Activated naive CD8-positive, alpha-beta T cell (primary cell): Measurements from ENCODE around the gene SAMMSON.

Source experiments
- H3K27ac Mint-ChIP-seq: one replicate; pipeline ENCODE4 v1.8.0; 2021; ENCODE audit warnings: mixed read lengths
- H3K27me3 Mint-ChIP-seq: one replicate; pipeline ENCODE4 v1.8.0; 2021; ENCODE audit warnings: mixed read lengths
- H3K36me3 Mint-ChIP-seq: one replicate; pipeline ENCODE4 v1.8.0; 2021; ENCODE audit warnings: mixed read lengths
- H3K4me1 Mint-ChIP-seq: one replicate; pipeline ENCODE4 v1.8.0; 2021; ENCODE audit warnings: low read depth, mixed read lengths
- H3K4me3 Mint-ChIP-seq: one replicate; pipeline ENCODE4 v1.8.0; 2021; ENCODE audit warnings: mild to moderate bottlenecking, mixed read lengths
- H3K9me3 Mint-ChIP-seq: one replicate; pipeline ENCODE4 v1.8.0; 2021; ENCODE audit warnings: low read depth, mixed read lengths

Gene SAMMSON

DNA sequence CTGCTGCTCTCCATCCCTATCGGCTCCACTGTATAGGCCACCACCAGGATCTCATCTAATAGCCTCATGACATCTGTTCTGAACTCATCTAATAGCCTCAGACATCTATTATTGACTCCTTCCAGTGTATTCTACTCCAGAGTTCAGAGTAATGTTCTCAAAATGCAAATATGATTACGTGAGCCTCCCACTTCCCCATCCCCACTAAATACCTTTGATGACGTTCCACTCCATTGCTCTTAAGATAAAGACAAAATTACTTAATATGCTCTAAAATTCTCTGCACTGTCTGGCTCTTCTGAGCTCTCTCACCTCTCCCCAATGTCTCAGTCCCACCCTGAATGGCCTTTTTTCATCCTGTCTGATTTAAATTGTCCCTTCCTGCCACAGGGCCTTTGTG is 94.7 kb downstream of the SAMMSON start:
- H3K4me1 Mint-ChIP-seq: no peaks in the 10 kb centered on the region
- no peaks in the 10 kb centered on the region for H3K9me3 Mint-ChIP-seq
- H3K27me3 Mint-ChIP-seq: peaks cover 1% of the 10 kb centered on the region
- H3K4me3 Mint-ChIP-seq: no peak overlapping the region
- no peak overlapping the region for H3K27ac Mint-ChIP-seq
- no peaks in the 10 kb centered on the region for H3K36me3 Mint-ChIP-seq

DNA sequence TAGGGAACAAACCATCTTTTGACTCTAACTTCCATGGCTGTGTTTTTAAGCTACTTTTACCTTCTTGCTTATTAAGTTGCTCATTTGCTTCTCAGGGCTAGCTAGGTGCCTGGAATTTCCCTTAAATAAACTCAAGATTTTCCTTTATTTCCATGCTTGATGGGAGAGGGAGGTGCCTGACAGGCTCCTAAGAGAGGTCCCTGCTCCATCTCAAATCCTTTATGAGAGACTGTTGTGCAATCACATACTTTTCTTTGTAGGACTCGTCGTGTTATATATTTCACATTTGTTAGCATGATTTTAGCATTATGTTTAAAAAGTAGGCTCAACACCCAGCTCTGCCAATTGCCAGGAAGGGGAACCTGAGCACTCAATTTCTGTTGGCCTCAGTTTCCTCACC is 95.7 kb downstream of the SAMMSON start:
- Mint-ChIP-seq H3K4me3 (no peak overlapping the region), H3K27ac (no peak overlapping the region), H3K27me3 (peaks cover 1% of the 10 kb centered on the region), H3K36me3 (no peaks in the 10 kb centered on the region), H3K9me3 (no peaks in the 10 kb centered on the region), H3K4me1 (no peaks in the 10 kb centered on the region)

DNA sequence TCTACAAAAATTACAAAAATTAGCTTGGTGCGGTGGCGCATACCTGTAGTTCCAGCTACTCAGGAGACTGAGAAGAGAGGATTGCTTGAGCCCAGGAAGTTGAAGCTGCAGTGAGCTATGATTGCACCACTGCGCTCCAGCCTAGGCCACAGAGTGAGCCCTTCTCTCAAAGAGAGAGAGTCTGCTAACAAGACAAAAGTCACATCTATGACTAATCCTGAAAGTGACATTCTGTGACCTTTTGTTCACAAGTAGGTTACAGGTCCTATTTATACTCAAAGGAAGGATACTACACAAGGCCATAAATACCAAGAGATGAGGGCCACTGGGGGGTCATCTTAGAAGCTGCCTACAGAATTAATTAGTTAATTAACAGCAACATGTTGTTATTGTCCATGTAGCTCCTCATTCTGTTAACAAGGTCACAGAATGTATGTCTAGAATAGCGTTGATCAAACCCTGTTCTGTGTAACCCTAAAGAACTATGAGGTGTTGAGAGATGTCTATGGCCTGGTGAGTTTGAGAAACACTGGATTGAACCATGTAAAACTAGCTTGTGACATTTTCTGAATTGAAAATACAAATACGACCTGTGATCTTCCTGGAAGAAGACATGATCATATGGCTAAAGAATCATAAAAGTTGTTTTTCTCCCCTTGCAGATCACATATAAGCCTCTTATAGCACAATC is 97.0 kb downstream of the SAMMSON start:
- H3K4me3 Mint-ChIP-seq: no peak overlapping the region
- no peak overlapping the region for H3K27ac Mint-ChIP-seq
- no peaks in the 10 kb centered on the region for H3K9me3 Mint-ChIP-seq
- peaks cover 1% of the 10 kb centered on the region for H3K27me3 Mint-ChIP-seq
- no peaks in the 10 kb centered on the region for H3K36me3 Mint-ChIP-seq
- H3K4me1 Mint-ChIP-seq: no peaks in the 10 kb centered on the region

DNA sequence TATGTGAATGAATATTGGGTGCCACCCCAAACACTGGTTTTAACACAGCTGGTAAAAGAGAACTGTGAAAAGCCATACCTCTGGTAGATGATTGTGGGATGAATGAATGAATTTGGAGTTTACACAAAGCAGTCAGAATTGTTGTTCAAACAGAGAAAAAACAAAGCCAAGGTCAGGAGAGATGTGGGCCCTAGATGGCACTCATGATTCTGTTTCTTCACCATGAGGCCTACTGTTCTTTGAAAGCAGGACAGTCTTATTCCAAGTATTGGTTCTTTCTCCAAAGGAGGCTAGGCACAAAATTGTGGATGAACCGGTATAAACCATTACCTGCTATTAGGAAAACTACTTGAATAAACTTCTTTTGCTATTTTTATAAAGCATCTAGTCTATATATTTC is 97.6 kb downstream of the SAMMSON start:
- Mint-ChIP-seq H3K9me3 (no peaks in the 10 kb centered on the region), H3K27ac (no peak overlapping the region), H3K4me3 (no peak overlapping the region)

DNA sequence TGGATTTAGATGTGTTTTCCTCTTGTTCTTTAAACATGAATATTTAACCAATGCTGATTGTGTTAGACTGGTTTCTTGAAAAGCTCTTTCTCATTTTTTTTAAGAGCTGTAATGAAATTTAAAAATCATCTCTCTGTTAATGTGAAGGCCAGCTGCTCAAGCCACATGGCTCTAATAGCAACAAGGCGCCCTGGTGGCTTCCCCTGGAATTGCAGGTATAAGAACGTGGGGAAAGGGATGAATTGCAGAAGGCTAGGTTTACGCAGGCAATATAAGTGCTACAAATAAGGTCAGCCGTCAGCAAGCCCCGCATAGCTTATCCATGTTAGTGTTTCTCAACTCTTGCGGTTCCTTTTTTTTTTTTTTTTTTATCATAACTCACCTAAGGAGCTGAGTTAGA is 108.5 kb downstream of the SAMMSON start:
- no peaks in the 10 kb centered on the region for H3K9me3 Mint-ChIP-seq
- no peaks in the 10 kb centered on the region for H3K36me3 Mint-ChIP-seq
- peaks cover 14% of the 10 kb centered on the region for H3K27me3 Mint-ChIP-seq
- H3K4me1 Mint-ChIP-seq: no peaks in the 10 kb centered on the region
- H3K27ac Mint-ChIP-seq: no peak overlapping the region
- no peak overlapping the region for H3K4me3 Mint-ChIP-seq

More for the DNA sequence above, 97.6 kb downstream of the SAMMSON start:
- H3K36me3 Mint-ChIP-seq: no peaks in the 10 kb centered on the region
- no peaks in the 10 kb centered on the region for H3K4me1 Mint-ChIP-seq
- peaks cover 1% of the 10 kb centered on the region for H3K27me3 Mint-ChIP-seq

DNA sequence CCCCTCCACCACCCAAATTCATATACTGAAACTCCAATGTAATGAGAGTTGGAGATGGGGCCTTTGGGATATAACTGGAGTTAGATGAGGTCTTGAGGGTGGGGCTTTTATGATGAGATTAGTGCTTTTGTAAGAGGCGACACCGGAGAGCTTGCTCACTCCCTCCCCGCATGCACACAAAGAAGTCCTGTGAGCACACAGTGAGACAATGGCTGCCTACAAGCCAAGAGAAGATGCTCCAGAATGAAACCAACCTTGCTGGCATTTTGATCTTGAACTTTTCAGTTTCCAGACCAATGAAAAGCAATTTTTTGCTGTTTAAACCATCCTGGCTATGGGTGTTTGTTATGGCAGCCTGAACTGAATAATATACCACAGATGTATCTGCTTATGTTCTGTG is 109.0 kb downstream of the SAMMSON start:
- Mint-ChIP-seq H3K4me3 (no peak overlapping the region), H3K4me1 (no peaks in the 10 kb centered on the region), H3K36me3 (no peaks in the 10 kb centered on the region), H3K27me3 (peaks cover 14% of the 10 kb centered on the region), H3K9me3 (no peaks in the 10 kb centered on the region), H3K27ac (no peak overlapping the region)

DNA sequence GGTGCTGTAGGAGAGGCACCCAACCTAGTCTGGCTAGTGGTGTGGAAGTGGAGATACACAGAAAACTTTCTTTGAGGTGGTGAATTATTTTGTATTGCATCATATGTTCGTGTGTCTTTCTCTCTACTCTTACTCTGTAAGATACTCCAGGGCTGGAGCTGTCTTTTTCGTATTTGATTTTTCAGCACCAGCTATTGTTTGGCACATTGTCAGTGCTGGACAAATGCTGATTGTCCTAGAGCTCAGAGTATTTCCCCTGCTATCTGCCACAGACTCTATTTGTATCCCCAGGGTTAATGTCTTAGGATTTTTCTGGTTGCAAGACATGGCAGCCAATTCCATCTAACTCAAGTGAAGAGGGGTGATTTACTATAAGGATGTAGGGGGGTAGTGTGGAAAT is 110.5 kb downstream of the SAMMSON start:
- H3K27ac Mint-ChIP-seq: no peak overlapping the region
- H3K27me3 Mint-ChIP-seq: peaks cover 14% of the 10 kb centered on the region
- no peaks in the 10 kb centered on the region for H3K4me1 Mint-ChIP-seq
- no peak overlapping the region for H3K4me3 Mint-ChIP-seq
- no peaks in the 10 kb centered on the region for H3K36me3 Mint-ChIP-seq
- no peaks in the 10 kb centered on the region for H3K9me3 Mint-ChIP-seq

DNA sequence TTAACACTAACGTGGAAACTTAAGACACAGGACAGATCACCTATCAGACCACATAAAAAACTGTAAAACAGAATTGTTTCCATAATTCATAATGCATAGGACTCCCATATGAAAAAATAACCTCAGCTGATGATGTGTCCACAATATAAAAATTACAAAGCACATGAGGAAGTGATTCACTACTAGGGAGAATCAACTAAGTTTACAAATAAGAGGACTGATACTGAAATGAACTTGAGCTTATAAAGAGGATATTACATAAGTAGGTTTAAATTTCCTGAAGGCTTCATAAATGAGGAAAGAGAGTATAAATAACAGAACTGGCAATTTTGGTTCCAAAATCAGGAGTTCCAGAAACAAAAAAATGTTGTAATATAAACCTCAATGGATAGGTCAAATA is 111.9 kb downstream of the SAMMSON start:
- no peak overlapping the region for H3K4me3 Mint-ChIP-seq
- no peaks in the 10 kb centered on the region for H3K36me3 Mint-ChIP-seq
- H3K9me3 Mint-ChIP-seq: no peaks in the 10 kb centered on the region
- H3K27ac Mint-ChIP-seq: no peak overlapping the region
- no peaks in the 10 kb centered on the region for H3K4me1 Mint-ChIP-seq
- peaks cover 17% of the 10 kb centered on the region for H3K27me3 Mint-ChIP-seq

DNA sequence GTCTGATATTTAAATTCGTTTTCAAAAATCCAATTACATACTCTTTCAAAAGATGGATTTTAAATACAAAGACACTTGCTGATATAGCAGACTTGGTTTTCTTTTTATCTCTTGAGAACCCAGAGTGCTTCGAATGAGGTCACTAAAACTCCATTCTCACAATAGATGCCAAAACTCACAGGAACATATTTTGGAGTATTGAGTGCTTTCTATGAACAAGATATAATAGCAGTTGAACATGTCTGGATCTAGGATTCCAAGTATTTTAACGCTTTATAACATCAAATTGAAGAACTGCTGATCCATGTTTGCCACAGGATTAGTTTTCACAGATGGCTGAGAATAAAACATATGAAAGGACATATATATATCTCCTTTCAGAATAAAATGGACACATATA is 113.2 kb downstream of the SAMMSON start:
- Mint-ChIP-seq H3K4me3 (no peak overlapping the region), H3K27ac (no peak overlapping the region), H3K27me3 (peaks cover 19% of the 10 kb centered on the region)

DNA sequence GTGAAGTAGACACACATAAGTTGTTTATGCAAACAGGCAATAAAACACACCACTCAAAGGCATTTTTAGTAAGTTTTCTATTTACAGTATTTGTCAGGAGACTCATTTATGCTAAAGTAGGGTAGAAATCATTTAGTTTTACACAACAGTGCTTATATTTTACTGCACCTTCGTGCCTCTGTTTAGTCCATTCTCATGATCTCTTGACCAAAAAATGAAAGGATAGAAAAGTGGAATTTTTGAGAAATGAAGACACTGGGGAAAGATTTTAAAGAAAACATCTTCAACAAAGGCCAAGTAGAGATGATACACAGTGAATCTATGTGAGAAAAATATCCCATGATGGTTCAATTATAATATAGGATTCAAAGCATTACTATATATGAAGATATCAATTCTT is 114.9 kb downstream of the SAMMSON start:
- H3K27me3 Mint-ChIP-seq: peaks cover 14% of the 10 kb centered on the region
- H3K4me3 Mint-ChIP-seq: no peak overlapping the region

More for the DNA sequence above, 113.2 kb downstream of the SAMMSON start:
- no peaks in the 10 kb centered on the region for H3K4me1 Mint-ChIP-seq
- no peaks in the 10 kb centered on the region for H3K9me3 Mint-ChIP-seq
- H3K36me3 Mint-ChIP-seq: no peaks in the 10 kb centered on the region

DNA sequence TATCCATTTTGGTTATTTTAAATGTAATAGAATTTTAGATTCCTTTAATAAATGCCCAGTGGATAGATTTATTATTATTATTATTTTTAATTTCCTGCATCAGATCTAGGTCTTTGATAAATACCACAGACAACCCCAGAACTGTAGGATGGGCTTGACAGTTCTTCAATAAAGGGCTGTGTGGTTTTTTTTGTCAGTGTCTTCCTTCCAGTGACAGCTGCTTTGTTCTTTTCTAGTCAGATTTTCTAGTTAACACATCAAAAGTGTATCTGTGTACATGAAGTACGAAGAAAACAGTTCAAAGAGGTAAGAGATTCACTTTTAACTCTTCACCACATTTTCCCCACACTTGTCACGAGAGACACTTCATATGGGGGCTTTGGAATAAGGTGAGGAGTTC is 120.3 kb downstream of the SAMMSON start:
- Mint-ChIP-seq H3K4me1 (no peaks in the 10 kb centered on the region), H3K9me3 (no peaks in the 10 kb centered on the region), H3K27ac (no peak overlapping the region), H3K4me3 (no peak overlapping the region), H3K27me3 (peaks cover 8% of the 10 kb centered on the region), H3K36me3 (no peaks in the 10 kb centered on the region)

More for the DNA sequence above, 114.9 kb downstream of the SAMMSON start:
- Mint-ChIP-seq H3K27ac (no peak overlapping the region), H3K36me3 (no peaks in the 10 kb centered on the region), H3K9me3 (no peaks in the 10 kb centered on the region), H3K4me1 (no peaks in the 10 kb centered on the region)
